WI38 (cell line): ENCODE results near the gene CACNA1A.
"Not testable (repeated sequence)": the region's sequence is repeated elsewhere in the genome, so short reads cannot be mapped to it uniquely, and the experiment has no call there.

Source experiments
- H3K4me3 ChIP-seq: 2 replicates; pipeline ENCODE4 v1.5.1; 2011; ENCODE audit warnings: low read depth, mild to moderate bottlenecking, control low read depth, low read length
- CTCF ChIP-seq: IDR thresholded peaks from 2 replicates; pipeline ENCODE4 v1.5.1; 2012; ENCODE audit warnings: low read depth, mild to moderate bottlenecking, control low read depth, low read length

The CACNA1A gene

GRCh38 chr19:13195678-13196077 is 310.6 kb downstream of the CACNA1A start:
- H3K4me3 ChIP-seq, result no peak overlapping the region
- no peak for TF ChIP-seq CTCF

- no peak for TF ChIP-seq CTCF
Measured at GRCh38 chr19:13190781-13191540, 315.3 kb downstream of the CACNA1A start.

DNA sequence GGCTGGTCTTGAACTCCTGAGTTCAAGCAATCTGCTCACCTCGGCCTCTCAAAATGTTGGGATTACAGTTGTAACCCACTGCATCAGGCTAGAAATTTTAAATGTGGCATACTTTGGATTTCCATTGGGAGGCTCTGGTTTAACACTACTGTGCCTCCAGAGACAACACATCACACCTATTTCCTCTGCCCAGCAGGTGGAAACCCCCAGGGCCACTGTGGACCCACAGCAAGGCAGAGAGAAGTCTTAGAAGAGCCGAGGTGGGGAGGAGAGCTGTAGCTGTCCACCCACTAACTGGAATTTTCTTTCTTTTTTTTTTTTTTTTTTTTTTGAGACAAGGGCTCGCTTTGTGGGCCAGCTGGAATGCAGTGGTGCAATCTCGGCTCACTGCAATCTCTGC is 316.7 kb downstream of the CACNA1A start:
- no peak for TF ChIP-seq CTCF

More at GRCh38 chr19:13190781-13191540, 315.3 kb downstream of the CACNA1A start:
- no peak overlapping the region for H3K4me3 ChIP-seq

GRCh38 chr19:13187419-13187818 is 318.9 kb downstream of the CACNA1A start:
- no peak for TF ChIP-seq CTCF
- H3K4me3 ChIP-seq, result no peak overlapping the region

More for the DNA sequence above, 316.7 kb downstream of the CACNA1A start:
- H3K4me3 ChIP-seq, result no peak overlapping the region

DNA sequence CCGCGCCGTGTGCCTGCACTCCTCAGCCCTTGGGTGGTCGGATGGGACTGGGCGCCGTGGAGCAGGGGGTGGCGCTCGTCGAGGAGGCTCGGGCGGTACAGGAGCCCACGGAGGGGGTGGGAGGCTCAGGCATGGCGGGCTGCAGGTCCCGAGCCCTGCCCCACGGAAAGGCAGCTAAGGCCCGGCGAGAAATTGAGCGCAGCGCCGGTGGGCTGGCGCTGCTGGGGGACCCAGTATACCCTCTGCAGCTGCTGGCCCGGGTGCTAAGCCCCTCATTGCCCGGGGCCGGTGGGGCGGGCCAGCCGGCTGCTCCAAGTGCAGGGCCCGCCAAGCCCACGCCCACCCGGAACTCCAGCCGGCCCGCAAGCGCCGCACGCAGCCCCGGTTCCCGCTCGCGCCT is 319.6 kb downstream of the CACNA1A start:
- not testable (repeated sequence) for H3K4me3 ChIP-seq

DNA sequence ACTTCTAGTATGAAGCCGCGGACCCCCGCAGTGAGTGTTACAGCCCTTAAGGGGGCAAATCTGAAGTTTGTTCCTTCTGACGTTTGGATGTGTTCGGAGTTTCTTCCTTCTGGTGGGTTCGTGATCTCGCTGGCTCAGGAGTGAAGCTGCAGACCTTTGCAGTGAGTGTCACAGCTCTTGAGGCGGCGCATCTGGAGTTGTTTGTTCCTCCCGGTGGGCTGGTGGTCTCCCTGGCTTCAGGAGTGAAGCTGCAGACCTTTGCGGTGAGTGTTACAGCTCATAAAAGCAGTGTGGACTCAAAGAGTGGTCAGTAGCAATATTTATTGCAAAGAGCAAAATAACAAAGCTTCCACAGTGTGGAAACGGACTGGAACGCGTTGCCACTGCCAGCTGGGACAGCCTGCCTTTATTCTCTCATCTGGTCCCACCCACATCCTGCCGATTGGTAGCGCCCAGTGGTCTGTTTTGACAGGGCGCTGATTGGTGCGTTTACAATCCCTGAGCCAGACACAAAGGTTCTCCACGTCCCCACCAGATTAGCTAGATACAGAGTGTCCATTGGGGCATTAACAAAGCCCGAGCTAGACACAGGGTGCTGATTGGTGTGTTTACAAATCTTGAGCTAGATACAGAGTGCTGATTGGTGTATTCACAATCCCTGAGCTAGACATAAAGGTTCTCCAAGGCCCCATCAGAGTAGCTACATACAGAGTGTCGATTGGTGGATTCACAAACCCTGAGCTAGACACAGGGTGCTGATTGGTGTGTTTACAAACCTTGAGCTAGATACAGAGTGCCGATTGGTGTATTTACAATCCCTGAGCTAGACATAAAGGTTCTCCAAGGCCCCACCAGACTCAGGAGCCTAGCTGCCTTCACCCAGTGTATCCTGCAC is 320.3 kb downstream of the CACNA1A start:
- not testable (repeated sequence) for H3K4me3 ChIP-seq

- not testable (repeated sequence) for H3K4me3 ChIP-seq
Measured at GRCh38 chr19:13184926-13185325, 321.4 kb downstream of the CACNA1A start.

DNA sequence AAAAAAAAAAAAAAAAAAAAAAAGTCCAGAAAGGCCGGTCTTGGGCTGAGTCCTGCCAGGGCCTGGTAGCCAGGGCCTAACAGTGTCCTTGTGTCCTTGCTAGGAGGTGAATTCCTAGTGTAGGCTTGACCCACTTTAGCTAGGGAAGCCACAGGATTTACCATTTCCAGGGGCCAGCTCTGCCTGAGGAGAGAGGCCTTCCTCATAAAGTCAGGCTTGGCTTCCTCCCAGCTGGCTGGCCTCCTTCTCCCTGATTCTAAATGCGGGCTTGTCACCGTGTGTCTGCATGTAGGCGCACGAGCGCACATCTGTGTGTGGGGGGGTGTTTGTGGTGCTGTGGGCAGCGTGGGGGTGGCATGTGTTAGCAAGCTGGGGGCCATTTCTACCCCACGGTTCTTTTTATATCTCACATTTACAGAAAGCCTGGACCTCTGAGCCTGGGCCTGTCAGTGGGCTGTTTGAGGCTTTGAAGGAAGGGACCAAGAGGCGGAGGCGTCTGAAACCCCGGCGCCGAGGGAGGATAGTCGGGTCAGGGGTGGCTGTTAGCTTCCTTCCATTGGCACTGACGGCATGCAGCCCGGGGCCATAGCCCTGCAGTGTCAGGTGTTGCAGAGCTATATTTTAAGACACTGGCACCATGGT is 324.4 kb downstream of the CACNA1A start:
- H3K4me3 ChIP-seq, result no peak overlapping the region
- no peak for TF ChIP-seq CTCF

DNA sequence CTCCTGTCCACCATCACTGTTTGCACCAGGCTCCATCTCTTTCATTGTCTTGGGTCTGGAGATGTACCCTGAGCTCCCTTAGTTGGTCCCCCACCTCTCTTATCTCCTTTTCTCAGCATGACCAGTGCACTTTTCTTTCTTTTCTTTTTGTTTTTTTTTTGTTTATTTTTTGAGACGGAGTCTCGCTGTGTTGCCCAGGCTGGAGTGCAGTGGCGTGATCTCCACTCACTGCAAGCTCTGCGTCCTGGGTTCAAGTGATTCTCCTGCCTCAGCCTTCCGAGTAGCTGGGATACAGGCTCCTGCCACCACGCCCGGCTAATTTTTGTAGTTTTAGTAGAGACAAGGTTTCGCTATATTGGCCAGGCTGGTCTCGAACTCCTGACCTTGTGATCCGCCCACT is 328.0 kb downstream of the CACNA1A start:
- H3K4me3 ChIP-seq, result not testable (repeated sequence)

DNA sequence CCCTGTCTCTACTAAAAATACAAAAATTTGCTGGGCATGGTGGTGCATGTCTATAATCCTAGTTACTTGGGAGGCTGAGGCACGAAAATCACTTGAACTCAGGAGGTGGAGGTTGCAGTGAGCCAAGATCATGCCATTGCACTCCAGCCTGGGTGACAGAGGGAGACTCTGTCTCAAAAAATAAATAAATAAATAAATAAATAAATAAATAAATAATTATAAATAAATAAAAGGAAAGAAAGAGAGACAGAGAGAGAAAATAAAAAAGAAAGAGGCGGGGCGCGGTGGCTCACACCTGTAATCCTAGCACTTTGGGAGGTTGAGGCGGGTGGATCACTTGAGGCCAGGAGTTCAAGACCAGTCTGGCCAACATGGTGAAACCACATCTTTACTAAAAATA is 328.7 kb downstream of the CACNA1A start:
- not testable (repeated sequence) for H3K4me3 ChIP-seq
